NOMO-1 treated with dmso at 0.1 percent for 144 hours (cell line): ENCODE measurements around the gene MACF1.
"Not testable (repeated sequence)": the region's sequence is repeated elsewhere in the genome, so short reads cannot be mapped to it uniquely, and the experiment has no call there.

Experiments
- DNase-seq: peaks from one replicate; lab custom pipeline; 2025; ENCODE audit not compliant: unreplicated experiment; lab: John Stamatoyannopoulos, UW

MACF1 gene, protein sequence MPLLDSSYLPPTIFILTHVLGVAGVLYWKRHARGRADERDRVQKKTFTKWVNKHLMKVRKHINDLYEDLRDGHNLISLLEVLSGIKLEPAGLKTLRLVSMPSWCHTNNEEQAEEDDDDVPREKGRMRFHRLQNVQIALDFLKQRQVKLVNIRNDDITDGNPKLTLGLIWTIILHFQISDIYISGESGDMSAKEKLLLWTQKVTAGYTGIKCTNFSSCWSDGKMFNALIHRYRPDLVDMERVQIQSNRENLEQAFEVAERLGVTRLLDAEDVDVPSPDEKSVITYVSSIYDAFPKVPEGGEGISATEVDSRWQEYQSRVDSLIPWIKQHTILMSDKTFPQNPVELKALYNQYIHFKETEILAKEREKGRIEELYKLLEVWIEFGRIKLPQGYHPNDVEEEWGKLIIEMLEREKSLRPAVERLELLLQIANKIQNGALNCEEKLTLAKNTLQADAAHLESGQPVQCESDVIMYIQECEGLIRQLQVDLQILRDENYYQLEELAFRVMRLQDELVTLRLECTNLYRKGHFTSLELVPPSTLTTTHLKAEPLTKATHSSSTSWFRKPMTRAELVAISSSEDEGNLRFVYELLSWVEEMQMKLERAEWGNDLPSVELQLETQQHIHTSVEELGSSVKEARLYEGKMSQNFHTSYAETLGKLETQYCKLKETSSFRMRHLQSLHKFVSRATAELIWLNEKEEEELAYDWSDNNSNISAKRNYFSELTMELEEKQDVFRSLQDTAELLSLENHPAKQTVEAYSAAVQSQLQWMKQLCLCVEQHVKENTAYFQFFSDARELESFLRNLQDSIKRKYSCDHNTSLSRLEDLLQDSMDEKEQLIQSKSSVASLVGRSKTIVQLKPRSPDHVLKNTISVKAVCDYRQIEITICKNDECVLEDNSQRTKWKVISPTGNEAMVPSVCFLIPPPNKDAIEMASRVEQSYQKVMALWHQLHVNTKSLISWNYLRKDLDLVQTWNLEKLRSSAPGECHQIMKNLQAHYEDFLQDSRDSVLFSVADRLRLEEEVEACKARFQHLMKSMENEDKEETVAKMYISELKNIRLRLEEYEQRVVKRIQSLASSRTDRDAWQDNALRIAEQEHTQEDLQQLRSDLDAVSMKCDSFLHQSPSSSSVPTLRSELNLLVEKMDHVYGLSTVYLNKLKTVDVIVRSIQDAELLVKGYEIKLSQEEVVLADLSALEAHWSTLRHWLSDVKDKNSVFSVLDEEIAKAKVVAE (N-terminal part only)

GRCh38 chr1:39204441-39205081 is at the start of gene MACF1:
MACF1 (plus strand) TSS chr1:39204695; CDS start chr1:39205023, 328 bp downstream.
- peak; percentile 20 for DNase-seq

DNA sequence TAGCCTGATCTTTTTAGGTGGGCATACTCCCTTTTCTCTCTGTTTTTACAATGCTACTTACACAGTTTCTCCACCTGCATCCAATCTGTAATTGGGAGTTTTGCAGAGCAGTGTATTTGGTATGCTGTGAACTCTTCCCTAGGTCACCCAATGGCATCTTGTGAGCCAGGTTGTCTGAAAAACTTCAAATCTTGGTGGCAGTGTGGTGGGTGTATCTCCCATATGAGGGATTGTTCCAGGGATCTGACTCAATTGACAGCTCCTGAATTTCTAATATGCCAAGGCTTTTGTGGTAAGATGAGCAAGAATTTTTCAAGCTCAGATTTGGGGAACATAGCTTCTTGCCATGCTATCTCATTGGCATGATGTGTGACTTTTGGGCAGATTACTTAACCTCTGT is 47.2 kb upstream of the MACF1 start:
- DNase-seq, result no peak

DNA sequence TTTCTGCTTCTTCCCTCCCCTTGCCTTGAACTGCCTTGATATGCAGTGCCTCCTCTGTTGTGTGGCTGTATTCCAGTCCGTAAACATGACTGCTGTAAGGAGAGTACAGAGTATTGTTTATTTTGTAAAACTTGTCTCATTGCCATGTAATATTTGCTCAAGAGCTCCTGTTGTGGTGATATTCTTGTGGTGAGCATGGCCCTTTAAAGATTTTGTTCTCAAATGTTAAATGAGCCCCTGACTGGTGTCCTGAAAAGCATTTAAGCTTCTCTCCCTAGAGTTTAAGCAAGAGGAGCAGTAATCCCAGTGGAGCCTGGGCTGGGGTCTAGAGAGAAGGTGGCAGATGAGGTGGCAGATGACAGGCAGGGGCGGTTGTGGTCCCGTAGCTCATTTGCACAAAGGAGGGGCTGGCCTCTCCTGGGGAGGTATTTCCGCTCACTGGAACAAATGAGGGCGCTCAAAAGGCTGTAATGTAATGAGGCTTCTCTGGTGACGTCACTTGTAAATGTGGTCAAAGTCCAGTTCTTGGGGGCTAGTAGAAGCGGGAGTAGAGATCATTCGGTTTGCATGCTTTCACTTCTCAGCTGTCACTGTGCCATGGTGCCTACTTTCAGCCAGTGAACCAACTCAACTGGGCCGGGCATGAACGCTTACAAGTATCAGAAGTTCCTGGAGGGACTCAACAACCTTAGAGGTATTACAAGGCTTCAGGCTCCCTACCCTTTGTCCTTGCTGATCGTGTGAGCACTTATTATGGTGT is 46.0 kb upstream of the MACF1 start:
- DNase-seq, result no peak

- no peak for DNase-seq
Observed at GRCh38 chr1:39159224-39160036, 45.1 kb upstream of the MACF1 start.

GRCh38 chr1:39160703-39161102 is 43.8 kb upstream of the MACF1 start:
- no peak for DNase-seq

- not testable (repeated sequence) for DNase-seq
Observed at GRCh38 chr1:39161811-39162210, 42.7 kb upstream of the MACF1 start.

GRCh38 chr1:39163469-39163868 is 41.0 kb upstream of the MACF1 start:
- no peak for DNase-seq

DNA sequence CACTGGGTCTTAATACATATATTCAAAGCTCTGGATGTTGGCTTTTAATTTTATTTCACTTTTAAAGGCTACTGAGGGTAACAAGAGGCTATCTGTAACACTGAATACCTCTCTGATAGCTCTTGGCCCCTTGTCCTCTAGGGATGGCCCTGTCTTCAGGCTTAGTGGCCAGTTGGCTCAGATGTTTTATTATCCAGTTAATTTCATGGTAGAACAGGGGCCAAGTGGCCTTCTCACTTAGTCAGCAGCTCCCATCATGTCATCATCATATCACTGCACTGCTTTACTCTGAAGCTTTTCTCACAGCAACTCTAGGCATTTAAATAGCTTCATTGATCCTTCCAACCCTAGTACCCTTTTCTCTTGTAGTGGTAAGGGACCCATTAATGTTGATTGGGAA is 40.2 kb upstream of the MACF1 start:
- DNase-seq, result no peak

DNA sequence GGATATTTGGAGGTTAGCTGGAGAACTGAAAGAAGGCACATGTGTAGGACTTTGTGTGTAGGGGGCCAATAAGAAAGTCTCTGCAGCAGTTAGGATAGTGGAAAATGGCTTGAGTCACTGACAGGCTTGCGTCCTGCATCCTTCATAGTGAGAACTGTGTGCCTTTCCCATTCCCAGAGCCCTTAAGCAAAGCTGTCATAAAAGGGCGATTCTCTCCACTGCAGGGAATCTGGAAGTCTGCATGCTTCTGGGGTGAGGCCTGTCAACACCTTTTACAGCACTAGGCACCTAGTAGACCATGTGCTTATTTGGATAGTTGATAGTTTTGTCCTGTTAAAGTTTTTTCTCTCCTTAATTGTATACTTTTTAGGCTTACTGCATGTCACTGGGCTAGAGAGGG is 39.4 kb upstream of the MACF1 start:
- DNase-seq, result no peak

- DNase-seq, result no peak
Observed at GRCh38 chr1:39165488-39165887, 39.0 kb upstream of the MACF1 start.

- no peak for DNase-seq
Observed at GRCh38 chr1:39167632-39168209, 36.8 kb upstream of the MACF1 start.

GRCh38 chr1:39168301-39169080 is 36.0 kb upstream of the MACF1 start:
- DNase-seq, result no peak

DNA sequence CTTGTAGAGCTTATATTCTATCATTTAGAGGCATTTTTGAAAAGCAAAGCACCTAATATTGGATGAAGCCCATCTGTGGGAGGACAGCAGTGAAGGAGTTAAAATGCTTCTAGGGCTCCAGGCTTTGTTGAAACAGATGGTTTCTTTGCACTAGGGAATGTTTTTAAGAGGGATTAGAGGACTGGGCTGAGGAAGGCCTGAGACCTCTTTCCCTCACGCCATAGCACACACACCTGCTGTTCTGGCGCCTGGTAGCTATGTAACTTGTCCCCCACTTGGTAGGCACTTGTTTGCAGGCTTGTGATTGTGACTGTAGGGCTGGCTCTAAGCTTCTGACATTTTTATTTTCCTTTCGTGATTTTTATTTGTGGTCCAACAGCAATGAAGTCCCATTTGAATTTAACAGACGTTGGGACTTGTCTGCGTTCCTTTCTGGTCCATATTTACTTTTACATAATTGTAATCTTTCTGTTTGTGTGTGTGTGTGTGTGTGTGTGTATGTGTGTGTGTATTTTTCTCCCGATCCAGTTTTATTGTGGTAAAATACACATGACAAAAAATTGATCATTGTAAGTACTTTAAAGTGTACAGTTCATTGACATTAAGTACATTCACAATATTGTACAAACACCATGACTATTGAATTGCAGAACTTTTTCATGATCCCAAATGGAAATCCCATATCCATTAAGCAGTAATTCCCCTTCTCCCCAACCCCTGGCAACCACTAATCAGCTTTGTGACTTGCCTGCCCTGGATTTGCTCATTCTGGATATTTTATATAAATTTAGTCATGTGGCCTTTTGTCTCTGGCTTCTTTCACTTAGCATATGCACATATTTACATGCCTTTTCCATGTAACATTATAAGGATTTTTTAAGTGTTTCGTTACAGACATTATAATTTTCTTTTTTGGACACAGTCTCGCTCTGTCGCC is 33.5 kb upstream of the MACF1 start:
- no peak for DNase-seq

- DNase-seq, result no peak
Observed at GRCh38 chr1:39173119-39173994, 31.1 kb upstream of the MACF1 start.

- DNase-seq, result no peak
Observed at GRCh38 chr1:39173995-39174380, 30.5 kb upstream of the MACF1 start.
